Measurements from ENCODE around the gene NFE2.
"Not testable (repeated sequence)": the region's sequence is repeated elsewhere in the genome, so short reads cannot be mapped to it uniquely, and the experiment has no call there.

The NFE2 gene

DNA sequence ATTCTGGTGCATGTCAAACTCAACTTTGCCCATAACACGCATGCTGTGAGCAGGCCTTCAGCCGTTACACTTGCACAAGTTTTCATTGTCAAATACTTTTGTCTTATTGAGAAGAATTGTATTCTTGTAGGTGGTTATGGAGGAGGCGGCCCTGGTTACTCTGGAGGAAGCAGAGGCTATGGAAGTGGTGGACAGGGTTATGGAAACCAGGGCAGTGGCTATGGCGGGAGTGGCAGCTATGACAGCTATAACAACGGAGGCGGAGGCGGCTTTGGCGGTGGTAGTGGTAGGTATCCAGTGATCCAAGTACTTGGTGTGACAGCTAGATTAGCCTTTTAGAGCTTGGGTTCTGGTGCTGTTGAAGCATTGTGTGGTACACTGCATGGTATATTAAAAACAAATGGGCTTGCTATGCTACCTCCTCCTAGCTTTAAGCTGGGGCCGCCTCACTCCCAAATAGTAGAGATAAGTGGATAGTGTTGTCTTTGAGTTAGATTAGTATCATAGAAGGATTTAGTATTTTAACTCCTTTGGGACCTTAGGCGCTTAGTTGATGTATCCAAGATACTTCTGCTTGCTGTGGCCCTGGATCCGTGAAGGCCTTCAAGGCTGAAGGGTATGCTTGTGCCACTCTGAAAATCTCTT is 17.7 kb downstream of the NFE2 start:
- DNase-seq (ENCODE audit: low read depth): no peak

DNA sequence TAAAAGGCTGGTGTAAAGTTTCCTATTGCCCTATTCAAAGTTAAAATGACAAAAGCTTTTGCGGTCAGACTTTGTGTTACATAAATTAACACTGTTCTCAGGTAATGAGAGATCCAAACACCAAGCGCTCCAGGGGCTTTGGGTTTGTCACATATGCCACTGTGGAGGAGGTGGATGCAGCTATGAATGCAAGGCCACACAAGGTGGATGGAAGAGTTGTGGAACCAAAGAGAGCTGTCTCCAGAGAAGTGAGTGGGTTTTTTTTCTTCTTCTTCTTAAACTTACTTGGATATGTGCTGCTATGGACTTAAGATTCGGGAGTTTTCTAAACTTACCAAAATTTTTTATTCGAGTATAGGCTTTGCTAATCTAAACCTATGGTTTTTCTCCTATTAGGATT is 19.1 kb downstream of the NFE2 start:
- not testable (repeated sequence) for DNase-seq (ENCODE audit: low read depth)

DNA sequence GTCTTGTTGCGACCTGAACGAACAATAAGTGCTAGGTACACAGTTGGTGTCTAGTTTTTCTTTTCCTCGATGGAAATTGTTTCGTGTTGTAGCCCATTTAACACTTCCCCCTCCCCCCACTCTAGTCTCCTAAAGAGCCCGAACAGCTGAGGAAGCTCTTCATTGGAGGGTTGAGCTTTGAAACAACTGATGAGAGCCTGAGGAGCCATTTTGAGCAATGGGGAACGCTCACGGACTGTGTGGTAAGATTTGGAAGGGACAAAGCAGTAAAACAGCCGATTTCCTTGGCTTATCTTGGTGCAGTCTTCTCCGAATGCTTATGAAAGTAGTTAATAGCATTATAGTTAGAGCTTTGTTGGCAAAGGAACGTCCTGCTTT is 19.6 kb downstream of the NFE2 start:
- DNase-seq (ENCODE audit: low read depth): not testable (repeated sequence)

DNA sequence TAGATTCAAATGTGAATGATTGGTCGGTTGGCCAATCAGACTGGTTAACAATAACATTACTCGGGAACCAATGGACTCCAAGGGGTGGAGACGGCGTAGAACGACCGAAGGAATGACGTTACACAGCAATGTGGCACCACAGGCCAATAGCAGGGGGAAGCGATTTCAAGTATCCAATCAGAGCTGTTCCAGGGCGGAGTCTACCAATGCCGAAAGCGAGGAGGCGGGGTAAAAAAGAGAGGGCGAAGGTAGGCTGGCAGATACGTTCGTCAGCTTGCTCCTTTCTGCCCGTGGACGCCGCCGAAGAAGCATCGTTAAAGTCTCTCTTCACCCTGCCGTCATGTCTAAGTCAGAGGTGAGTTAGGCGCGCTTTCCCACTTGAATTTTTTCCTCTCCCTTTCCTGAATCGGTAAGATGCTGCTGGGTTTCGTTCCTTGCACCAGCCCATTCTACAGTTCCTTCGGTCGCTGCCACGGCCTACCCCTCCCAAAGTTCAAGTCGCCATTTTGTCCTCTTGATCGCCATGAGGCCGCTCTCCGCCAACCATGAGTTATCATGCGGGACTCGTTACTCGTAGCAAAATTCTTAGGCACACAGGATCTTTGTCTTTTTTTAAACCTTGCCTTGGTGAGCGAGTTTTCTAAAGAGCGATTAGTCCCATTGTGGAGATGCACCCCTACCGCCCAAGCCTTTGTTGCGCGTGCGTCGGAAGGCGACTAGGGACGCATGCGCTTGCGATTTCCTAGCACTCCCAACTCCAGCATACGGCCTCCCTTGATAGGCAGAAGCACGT is 20.2 kb downstream of the NFE2 start, which contains the start of gene HNRNPA1:
TSS of gene HNRNPA1 (plus strand) at position 259 of the 793 bp plus-strand sequence. CDS start at position 341, 82 bp downstream.
- DNase-seq (ENCODE audit: low read depth): peak; percentile 100

DNA sequence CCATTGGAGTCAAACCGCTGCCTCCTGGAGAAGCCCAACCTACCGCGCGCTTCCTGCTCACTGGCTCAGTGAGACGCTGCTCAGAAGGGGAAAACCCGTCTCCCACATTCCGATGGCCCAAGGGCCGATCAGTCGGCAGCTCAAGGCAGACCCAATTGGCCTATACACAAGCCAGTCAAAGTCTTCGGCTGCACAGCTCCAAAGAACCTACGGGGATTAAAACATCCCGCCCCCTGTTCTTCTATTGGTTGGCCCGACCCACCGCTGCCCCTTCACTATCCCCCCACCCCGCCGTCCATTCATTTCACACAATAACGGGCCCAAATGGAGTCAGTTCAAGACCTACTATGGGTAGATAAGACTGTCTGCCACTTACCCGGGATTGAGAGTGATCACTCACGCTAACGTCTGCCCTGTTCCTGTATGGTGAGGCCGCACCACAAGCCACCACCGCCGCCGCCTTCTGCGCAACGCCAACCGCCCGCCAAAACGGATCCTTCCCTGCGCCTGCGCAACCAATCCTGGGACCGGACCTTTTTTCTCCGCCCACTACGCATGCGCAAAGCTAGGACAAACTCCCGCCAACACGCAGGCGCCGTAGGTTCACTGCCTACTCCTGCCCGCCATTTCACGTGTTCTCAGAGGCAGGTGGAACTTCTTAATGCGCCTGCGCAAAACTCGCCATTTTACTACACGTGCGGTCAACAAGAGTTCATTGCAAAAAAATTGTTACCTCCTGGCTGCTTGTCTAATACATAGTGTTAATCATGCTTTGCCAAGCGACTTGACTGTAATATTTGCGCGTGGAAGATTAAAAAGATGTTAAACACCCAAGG is 21.0 kb downstream of the NFE2 start, which contains the start of gene CBX5:
TSS of gene CBX5 (minus strand) at position 491 of the 836 bp plus-strand sequence. CDS start 22,472 bp downstream, outside the sequence.
- peak; percentile 100 for DNase-seq (ENCODE audit: low read depth)

DNA sequence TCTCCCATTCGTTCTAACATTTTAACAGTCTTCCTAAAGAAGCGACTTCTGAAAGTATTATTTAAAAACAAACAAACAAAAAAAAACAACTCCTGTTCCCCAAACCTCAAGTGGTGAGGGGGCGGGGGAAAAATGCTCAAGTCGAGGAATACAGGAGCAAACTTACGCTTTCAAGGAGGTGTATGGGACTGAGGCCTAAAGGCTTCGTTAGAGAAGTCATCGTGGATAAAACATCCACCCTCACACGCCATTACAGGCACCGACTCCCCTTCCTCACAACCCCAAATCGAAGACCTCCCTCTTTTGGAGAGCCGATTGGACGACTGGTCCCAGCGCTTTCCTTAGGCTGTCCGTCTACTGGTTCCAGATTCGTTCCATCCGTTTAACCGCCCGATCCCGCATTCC is 21.6 kb downstream of the NFE2 start:
- no peak for DNase-seq (ENCODE audit: low read depth)

DNA sequence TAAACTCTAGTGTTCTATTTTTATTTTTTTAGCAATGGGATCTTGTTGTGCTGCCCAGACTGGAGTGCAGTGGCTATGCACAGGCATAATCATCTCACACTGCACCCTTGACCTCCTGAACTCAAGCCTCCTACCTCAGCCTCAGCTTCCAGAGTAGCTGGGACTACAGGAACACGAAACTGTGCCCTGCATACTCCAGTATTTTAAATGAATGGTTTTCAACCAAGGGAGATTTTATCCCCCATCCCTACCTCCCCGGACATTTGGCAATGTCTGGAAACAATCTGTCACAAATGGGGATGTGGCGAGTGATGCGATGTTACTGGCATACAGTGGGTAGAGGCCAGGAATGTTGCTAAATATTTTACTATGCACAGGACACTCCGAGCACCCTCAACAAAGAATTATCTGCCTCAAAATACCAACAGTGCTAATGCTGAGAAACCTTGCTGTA is 23.0 kb downstream of the NFE2 start:
- no peak for DNase-seq (ENCODE audit: low read depth)

DNA sequence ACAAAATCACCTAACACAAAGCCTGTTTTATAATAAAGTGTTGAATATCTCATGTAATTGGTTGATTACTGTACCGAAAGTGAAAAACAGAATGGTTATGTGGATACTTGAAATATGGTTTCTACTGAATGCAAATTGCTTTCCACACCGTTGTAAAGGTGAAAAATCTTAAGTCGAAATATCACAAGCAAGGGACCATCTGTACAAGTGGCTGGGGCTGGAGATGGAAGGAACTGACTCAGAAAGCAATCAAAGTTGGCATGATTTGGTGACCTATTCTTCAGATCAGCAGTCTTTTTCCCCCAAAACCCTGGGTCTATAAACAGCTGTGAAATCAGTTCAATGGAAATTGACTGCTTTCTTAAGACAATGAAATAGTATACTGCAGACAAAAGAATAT is 24.4 kb downstream of the NFE2 start:
- DNase-seq (ENCODE audit: low read depth): no peak

DNA sequence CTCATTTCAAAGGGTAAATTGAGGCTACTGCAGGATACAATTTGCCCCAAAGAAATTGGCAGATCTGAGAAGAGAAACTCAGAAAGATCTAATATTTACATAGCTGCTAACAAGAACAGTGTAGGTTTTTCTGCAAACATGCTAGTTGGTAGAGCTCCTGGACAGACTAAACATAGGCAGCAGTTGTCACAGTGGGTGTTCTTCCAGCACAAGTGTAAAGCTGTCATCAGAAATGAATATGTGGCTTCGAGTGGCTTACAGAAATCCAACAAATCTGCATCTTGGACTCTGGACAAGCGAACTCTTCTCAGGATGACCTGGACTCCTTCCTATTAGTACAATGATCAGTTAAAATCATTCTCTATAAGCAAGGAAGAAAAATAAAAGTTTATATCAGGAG is 26.8 kb downstream of the NFE2 start:
- DNase-seq (ENCODE audit: low read depth): no peak

DNA sequence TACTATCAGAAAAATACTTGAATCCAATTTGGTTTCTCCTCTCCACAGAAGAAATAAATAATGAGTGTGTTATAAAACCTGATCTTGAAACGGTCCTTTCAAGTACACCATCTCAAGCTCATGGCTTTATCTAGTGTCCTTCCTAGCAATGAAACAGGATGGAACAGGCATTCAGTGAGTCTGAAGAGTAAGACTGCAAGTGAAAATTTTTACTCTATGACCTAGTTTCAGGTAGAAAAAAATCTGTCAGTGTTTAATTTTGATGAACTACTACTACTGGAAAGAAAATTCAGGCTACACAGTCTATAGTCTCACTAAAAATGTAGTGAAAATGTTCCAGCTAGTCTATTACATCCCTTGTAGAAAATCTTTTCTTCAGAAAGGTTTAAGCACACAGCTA is 28.6 kb downstream of the NFE2 start:
- no peak for DNase-seq (ENCODE audit: low read depth)

DNA sequence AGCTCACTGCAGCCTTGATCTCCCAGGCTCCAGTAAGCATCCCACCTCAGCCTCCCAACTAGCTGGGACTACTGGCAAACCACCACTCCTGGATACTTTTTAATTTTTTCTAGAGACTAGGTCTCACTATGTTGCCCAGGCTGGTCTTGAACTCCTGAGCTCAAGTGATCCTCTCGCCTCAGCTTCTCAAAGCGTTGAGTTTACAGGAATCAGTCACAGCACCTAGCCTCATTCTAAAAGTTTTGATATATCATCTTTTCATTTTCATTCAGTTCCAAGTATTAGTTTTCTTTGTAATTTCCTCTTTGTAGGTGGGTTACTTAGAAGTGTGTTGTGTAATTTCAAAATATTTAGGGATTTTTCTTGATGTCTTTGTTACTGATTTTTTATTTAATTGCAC is 30.5 kb downstream of the NFE2 start:
- DNase-seq (ENCODE audit: low read depth): no peak

DNA sequence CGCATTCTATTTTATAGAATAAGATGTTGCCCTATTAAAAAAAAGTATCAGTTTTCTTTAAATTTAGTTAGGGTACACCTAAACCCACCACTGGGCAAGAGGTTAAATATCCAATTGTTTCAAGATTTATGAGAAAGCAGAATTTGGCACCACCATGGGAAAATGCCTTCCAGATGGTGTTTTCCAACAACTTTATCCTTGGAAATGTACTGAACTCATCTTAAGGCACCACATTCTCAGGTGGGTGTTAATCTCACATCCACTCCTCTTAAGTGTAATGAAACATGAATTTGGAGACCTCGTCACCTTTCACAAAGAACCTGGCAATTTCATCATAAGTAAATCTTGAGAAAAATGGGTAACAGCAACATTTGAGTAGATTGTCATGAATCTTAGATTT is 34.0 kb downstream of the NFE2 start:
- DNase-seq (ENCODE audit: low read depth): no peak

DNA sequence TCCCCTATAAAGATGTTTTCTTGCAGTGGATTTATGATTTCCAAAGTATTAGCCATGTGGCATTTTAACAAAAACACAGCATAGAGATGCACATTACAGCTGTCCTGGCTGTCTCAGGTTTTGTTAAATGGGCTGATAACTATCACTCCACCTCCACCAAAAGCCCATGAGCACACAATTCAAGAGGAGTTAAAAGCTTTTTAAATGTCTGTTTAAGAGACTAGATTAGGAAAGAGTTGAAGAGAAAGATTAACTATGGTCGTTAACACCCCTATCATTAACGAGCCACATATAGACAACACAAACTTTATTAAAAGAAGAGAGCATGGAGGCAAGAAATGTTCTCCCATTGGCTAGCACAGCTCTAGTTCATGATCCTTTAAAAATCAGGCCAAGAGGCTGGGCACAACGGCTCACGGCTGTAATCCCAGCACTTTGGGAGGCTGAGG is 35.4 kb downstream of the NFE2 start:
- no peak for DNase-seq (ENCODE audit: low read depth)

DNA sequence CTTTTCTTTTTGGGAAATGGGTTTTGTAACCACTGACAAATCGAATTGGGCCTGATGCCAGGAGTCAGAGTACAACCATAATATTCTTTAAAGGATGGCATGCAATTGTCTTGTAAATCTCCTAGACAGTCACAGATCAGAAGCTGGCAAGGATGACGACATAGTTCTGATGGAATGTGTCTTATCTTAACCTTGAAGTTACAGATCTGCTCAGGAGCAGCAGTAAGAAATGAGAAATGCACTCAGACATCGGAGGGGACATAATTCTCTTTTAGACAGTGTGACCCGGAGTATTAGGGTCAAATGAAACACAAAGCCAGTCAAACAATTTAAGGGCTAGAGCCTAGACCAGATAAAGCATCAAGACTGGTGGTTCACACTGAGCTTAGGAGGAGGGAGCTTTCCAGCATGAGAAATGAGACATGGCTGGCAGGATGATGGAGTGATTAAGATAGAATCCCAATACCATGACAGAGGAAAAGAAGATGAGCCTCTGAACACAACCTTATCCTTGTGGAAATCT is 38.4 kb downstream of the NFE2 start:
- no peak for DNase-seq (ENCODE audit: low read depth)

DNA sequence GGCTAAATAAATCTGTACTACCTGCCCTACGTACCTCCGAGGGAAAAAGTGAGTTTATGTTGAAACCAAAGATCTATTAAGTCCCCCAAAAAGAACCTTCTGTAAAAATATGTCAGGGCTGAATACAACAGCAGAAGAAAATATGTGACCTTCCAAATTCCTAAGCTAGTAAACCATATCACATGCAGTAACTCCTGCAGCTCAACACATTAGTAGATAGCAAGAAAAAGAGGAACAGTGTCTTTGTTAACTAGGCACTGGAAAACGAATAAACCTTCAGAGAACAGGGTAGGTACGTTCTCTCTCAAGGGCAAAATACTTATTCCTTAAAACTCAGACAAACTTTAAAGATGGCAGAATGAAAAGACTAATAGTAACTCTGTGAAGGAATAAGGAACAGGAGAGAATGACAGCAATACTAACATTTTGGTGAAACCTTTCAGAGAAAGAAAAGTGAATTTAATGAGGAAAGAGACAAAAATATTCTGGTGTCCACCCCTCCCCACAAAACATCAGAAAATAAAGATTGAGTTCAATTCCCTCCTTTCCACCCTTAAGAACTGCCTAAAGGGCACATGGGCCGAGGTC is 38.9 kb downstream of the NFE2 start:
- DNase-seq (ENCODE audit: low read depth): no peak

DNA sequence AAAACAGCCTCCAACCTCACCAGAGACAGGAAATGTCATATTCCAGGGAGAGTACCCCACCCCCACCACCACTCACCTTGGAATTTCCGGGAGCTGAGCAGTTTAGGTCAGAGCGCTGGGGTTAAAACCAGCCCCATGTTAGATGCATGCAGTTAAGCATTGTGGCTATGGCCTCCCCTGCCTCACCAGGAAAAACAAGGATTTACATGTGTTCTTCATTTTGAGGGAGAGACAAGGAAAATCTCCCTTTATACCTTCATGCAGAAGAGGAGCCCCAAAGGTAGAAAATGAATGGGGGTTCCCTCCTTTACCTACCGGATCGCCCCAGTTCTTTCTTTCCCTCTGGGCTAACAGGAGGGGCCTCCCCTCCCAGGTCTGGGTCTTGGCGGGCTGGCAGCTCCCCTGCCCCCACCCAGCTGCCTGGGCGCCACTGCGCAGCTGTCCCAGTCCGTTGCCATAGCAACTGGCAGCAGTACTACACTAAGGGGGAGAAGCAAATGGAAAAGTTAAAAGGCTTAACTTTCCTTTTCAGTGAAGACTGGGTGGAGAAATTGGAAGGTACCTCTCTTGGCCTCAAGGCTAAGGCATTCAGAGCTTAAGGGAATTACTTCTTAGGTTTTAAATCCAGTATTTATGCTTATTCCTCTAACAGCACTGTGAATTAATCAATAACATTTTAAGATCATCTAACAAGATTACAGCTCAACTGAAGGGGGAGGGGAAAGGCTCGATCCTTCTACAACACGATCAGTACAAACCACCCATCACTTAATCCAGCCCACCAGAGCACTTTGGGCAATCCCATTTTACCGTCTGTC is 41.4 kb downstream of the NFE2 start:
- peak; percentile 71 for DNase-seq (ENCODE audit: low read depth)

DNA sequence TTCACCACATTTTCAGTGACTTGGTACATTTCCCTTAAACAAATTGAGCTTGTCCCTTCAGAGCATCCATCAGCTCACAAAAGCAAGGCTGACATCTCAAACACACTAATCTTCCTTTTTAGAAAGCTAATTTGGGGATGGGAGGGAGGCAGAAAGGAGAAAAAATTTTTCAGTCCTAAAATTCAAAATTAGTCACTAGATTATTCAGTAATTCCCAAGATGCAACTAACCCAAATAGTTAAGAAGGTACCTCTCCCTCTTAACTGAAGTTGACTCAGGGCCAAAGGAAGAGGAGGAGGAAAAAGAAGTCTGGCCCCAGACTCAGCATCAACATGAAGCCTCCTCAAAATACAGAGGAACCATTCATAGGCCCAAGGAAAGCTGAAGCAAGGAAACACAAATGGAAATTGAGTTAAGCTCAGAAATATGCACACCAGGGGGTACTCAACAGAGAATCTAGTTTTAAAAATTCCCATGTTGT is 42.6 kb downstream of the NFE2 start:
- no peak for DNase-seq (ENCODE audit: low read depth)

DNA sequence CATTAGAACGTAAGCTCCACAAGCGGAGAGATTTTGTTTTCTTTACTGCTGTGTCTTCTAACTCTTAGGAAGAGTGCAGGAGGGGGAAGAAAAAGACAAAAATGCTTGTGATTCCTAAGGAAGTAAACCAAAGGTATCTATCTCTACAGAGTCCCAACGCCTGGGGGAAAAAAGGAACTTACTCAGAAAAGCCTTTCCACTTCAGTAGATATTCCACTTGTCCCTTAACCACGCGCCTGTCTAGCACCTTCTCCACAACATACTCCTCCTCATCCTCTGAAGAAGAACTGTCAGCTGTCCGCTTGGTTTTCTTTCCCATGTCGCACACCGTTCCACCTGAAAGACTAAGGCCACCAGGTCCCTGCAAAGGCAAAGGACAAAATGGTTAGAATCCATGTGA is 43.5 kb downstream of the NFE2 start:
- DNase-seq (ENCODE audit: low read depth): no peak

DNA sequence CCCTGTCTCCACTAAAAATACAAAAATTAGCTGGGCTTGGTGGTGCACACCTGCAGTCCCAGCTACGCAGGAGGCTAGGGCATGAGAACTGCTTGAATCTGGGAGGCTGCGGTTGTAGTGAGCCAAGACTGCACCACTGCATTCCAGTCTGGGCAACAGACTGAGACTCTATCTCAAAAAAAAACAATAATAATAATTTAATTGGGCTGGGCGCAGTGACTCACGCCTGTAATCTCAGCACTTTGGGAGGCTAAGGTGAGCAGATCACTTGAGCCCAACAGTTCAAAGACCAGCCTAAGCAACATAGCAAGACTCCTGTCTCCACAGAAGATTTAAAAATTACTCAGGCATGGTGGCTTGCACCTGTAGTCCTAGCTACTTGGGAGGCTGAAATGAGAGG is 47.6 kb downstream of the NFE2 start:
- DNase-seq (ENCODE audit: low read depth): no peak

DNA sequence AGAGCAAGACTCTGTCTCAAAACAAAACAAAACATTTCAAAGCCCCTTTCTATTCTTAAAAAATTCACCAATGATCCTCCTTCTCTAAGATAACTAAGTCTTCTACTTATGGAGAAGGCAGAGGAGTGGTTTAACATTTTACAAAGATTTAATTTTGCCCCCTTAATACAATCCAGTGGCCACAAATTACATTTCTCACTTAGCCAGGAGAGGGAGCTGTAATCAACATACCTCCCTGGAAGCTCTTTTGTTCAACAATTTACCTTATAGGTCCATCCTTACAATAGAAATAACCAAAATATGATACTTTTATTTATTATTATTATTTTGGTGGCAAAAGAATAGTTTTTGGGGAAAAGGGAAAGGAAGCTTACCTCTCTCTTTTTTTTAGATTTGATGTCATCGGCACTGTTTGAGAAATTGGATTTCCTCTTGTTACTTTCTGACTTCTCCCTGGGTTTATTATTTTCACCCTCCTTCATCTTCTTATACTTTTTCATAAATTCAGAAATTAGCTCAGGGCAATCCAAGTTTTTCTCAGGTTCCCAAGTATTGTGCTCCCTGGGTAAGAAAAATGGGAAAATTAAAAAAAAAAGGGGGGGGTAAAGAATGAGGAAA is 49.0 kb downstream of the NFE2 start:
- DNase-seq (ENCODE audit: low read depth): no peak

All from GM04504 (cell line).